ENCODE measurements around the gene CASD1. TPM values are rescaled to one million over a fixed set of nuclear protein-coding genes. Genes with fewer than 3 reads are reported as not detected.

Gene CASD1
- total RNA-seq, 1 donor from 2014 or later: 93.5 TPM

GRCh38 chr7:94561841-94562514 lies 52.4 kb downstream of the CASD1 start:
- Histone ChIP-seq H3K4me2 (no peak overlapping the region), H3K36me3 (no peaks in the 10 kb centered on the region), H3K27me3 (no peaks in the 10 kb centered on the region), H3K9me3 (ENCODE audit: low read depth) (no peaks in the 10 kb centered on the region), H3K4me3 (no peak overlapping the region), H3K9ac (no peak overlapping the region), H2AFZ (replicated peaks) (no peak overlapping the region), H3K79me2 (ENCODE audit: low read depth) (no peaks in the 10 kb centered on the region), H3K4me1 (no peaks in the 10 kb centered on the region), H3K27ac (no peak overlapping the region), H4K20me1 (ENCODE audit: low read depth) (no peaks in the 10 kb centered on the region), H3F3A (ENCODE audit: low read depth) (no peaks in the 10 kb centered on the region)
- Mint-ChIP-seq H3K27ac (no peak overlapping the region), H3K36me3 (peaks cover 3% of the 10 kb centered on the region), H3K9me3 (no peaks in the 10 kb centered on the region), H3K4me1 (no peaks in the 10 kb centered on the region), H3K4me3 (no peak overlapping the region), H3K27me3 (ENCODE audit: insufficient read depth, low read depth) (no peaks in the 10 kb centered on the region)
- TF ChIP-seq EZH2 (IDR thresholded peaks at IDR 0.05) (no peak), EZH2phosphoT487 (IDR thresholded peaks at IDR 0.05) (no peak)
- TF ChIP-seq, protein P1, sequence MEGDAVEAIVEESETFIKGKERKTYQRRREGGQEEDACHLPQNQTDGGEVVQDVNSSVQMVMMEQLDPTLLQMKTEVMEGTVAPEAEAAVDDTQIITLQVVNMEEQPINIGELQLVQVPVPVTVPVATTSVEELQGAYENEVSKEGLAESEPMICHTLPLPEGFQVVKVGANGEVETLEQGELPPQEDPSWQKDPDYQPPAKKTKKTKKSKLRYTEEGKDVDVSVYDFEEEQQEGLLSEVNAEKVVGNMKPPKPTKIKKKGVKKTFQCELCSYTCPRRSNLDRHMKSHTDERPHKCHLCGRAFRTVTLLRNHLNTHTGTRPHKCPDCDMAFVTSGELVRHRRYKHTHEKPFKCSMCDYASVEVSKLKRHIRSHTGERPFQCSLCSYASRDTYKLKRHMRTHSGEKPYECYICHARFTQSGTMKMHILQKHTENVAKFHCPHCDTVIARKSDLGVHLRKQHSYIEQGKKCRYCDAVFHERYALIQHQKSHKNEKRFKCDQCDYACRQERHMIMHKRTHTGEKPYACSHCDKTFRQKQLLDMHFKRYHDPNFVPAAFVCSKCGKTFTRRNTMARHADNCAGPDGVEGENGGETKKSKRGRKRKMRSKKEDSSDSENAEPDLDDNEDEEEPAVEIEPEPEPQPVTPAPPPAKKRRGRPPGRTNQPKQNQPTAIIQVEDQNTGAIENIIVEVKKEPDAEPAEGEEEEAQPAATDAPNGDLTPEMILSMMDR (IDR thresholded peaks at IDR 0.05): no peak
- no peak for DNase-seq (ENCODE audit: low spot score)

DNA sequence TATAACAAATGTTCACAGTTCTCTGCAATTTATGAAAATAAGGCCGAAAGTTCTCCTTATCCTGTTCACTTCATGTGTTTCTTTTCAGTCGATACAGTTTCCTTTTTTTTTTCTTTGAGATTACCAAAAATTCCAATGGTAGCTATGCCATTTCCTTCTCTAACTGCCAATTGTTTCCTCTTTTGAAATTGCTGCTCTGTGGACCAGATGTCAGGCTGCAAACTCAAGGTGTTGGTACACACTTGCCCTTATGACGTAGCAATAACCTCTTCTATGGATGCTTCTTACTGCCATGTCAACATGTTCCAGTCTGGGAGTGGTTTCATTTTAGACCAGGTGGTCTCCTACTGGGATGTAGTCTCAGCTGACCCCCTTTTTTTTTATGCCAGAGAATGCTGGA lies 52.9 kb downstream of the CASD1 start:
- Mint-ChIP-seq H3K4me3 (no peak overlapping the region), H3K4me1 (no peaks in the 10 kb centered on the region), H3K27ac (no peak overlapping the region), H3K27me3 (ENCODE audit: insufficient read depth, low read depth) (no peaks in the 10 kb centered on the region), H3K9me3 (no peaks in the 10 kb centered on the region), H3K36me3 (peaks cover 3% of the 10 kb centered on the region)
- no peak overlapping the region for H2AFZ ChIP-seq (replicated peaks)
- no peaks in the 10 kb centered on the region for H3K79me2 ChIP-seq (ENCODE audit: low read depth)
- H3K4me3 ChIP-seq: no peak overlapping the region
- H3K27me3 ChIP-seq: no peaks in the 10 kb centered on the region
- H4K20me1 ChIP-seq (ENCODE audit: low read depth): no peaks in the 10 kb centered on the region
- H3F3A ChIP-seq (ENCODE audit: low read depth): no peaks in the 10 kb centered on the region
- H3K9me3 ChIP-seq (ENCODE audit: low read depth): no peaks in the 10 kb centered on the region
- H3K27ac ChIP-seq: no peak overlapping the region
- no peaks in the 10 kb centered on the region for H3K4me1 ChIP-seq
- no peak for DNase-seq (ENCODE audit: low spot score)
- no peak overlapping the region for H3K9ac ChIP-seq
- no peak overlapping the region for H3K4me2 ChIP-seq
- no peaks in the 10 kb centered on the region for H3K36me3 ChIP-seq
- TF ChIP-seq EZH2 (IDR thresholded peaks at IDR 0.05) (no peak), EZH2phosphoT487 (IDR thresholded peaks at IDR 0.05) (no peak)
- TF ChIP-seq, protein P1 (IDR thresholded peaks at IDR 0.05): no peak

- Mint-ChIP-seq H3K27ac (no peak overlapping the region), H3K27me3 (ENCODE audit: insufficient read depth, low read depth) (no peaks in the 10 kb centered on the region), H3K9me3 (peaks cover 2% of the 10 kb centered on the region), H3K4me3 (no peak overlapping the region), H3K4me1 (no peaks in the 10 kb centered on the region), H3K36me3 (no peaks in the 10 kb centered on the region)
- Histone ChIP-seq H2AFZ (replicated peaks) (no peak overlapping the region), H3K79me2 (ENCODE audit: low read depth) (no peaks in the 10 kb centered on the region), H3K9me3 (ENCODE audit: low read depth) (peaks cover 6% of the 10 kb centered on the region), H3K36me3 (no peaks in the 10 kb centered on the region), H3K4me2 (no peak overlapping the region), H3K4me1 (no peaks in the 10 kb centered on the region), H3K4me3 (no peak overlapping the region), H3K9ac (no peak overlapping the region), H3K27ac (no peak overlapping the region), H3K27me3 (no peaks in the 10 kb centered on the region), H3F3A (ENCODE audit: low read depth) (no peaks in the 10 kb centered on the region), H4K20me1 (ENCODE audit: low read depth) (no peaks in the 10 kb centered on the region)
- DNase-seq (ENCODE audit: low spot score): no peak
- TF ChIP-seq, protein P1 (IDR thresholded peaks at IDR 0.05): no peak
- TF ChIP-seq EZH2phosphoT487 (IDR thresholded peaks at IDR 0.05) (no peak), EZH2 (IDR thresholded peaks at IDR 0.05) (no peak)
Measured at GRCh38 chr7:94565247-94565894, 55.8 kb downstream of the CASD1 start.
